Activated CD8-positive, alpha-beta T cell treated with anti-CD3 and anti-CD28 coated beads for 36 hours (primary cell): Measurements from ENCODE around the gene LITAF. TPM values are rescaled to one million over a fixed set of nuclear protein-coding genes. Genes with fewer than 3 reads are reported as not detected.

Experiments used
- ATAC-seq: fragments of 200-7000 bp; cut with Tn5 transposase; one replicate; pipeline ENCODE4 v1.10.0; 2021; ENCODE audit warnings: mild to moderate bottlenecking, moderate library complexity
- CTCF ChIA-PET: fragments of 350-600 bp; sonication (Branson Sonifier 250); formaldehyde crosslinking; loops from one replicate; lab custom pipeline; 2021; ENCODE audit warnings: antibody characterized with exemption; lab: Charles Lee
- POLR2A ChIA-PET: fragments of 350-600 bp; sonication (Branson Sonifier 250); formaldehyde crosslinking; loops from one replicate; lab custom pipeline; 2021; ENCODE audit warnings: antibody characterized with exemption; lab: Charles Lee
- DNase-seq: peaks from one replicate; pipeline ENCODE4 v3.0.0-alpha.2; 2020
- H3K27ac Mint-ChIP-seq: one replicate; pipeline ENCODE4 v1.8.0; 2021; ENCODE audit warnings: mild to moderate bottlenecking, mixed read lengths
- H3K27me3 Mint-ChIP-seq: one replicate; pipeline ENCODE4 v1.8.0; 2021; ENCODE audit warnings: mixed read lengths
- H3K36me3 Mint-ChIP-seq: one replicate; pipeline ENCODE4 v1.8.0; 2021; ENCODE audit warnings: low read depth, mixed read lengths
- H3K4me1 Mint-ChIP-seq: one replicate; pipeline ENCODE4 v1.8.0; 2021; ENCODE audit warnings: low read depth, mixed read lengths
- H3K4me3 Mint-ChIP-seq: one replicate; pipeline ENCODE4 v1.8.0; 2021; ENCODE audit warnings: mild to moderate bottlenecking, moderate library complexity, mixed read lengths
- H3K9me3 Mint-ChIP-seq: one replicate; pipeline ENCODE4 v1.8.0; 2021; ENCODE audit warnings: mixed read lengths
- intact Hi-C: fragments of 100-400 bp; cut with micrococcal nuclease; formaldehyde crosslinking; loops from one replicate; pipeline ENCODE4 v1.10.0; 2022
- total RNA-seq, 2 experiments: library from RNA; stranded (reverse); gene quantifications; one replicate each; pipeline ENCODE4 v1.2.3, GENCODE V29; 2021
- TF ChIP-seq, protein P1 (sequence below): fragments of 200-600 bp; IDR thresholded peaks from one replicate; pipeline ENCODE4 v1.8.0; 2022; ENCODE audit warnings: antibody characterized with exemption, mild to moderate bottlenecking

LITAF gene
- total RNA-seq, 2 experiments from 2014 or later = 108 to 110 TPM

DNA sequence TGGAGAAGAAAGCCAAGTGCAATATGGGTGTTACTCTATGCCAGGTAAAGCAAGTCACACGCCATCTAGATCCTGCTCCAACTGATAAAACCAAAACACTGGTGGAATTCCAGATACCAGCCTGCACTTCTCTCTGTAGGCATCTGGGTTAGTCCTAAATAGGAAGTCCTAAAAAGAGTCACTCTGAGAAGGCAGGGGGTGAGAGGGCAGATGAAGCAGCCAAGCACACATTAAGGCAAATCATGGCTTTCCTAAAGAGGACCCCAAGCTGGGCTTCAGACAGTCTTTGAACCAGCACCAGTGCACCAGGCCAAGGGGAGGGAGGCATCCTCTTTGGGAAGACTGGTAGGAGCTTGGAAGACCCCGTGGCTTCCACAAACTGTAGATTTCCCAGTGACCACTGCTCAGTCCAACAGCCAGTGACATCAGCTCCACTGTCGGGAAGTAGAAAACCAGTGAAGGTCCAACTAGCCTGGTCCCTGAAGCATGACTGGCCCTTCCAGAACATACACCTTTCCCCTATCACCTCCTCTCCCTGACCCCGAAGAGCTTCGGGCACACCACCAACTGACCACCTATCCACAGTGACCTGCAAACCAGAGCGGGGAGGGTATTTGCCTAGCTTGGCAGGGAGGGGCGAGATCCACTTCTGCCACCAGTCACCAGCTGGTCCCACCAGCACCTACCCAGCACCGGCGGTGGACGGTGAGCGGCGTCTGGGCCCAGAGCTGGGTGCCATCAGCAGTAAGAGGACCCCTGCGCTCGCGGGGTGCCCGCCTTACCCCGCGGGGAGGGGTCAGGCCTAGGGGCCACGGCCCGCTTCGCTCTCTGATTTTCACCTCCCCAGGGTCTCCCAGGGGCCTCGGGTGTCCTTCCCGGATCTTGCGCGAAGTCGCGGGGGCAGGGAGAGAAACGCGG, 1.0 kb downstream of the LITAF start:
- no peaks in the 10 kb centered on the region for H3K27me3 Mint-ChIP-seq
- peak; percentile 43 for DNase-seq
- intact Hi-C loops = loop anchor here (10.0 kb wide), 1 partner anchor 59 kb away; no protein-coding TSS in a partner anchor
- no peaks in the 10 kb centered on the region for H3K9me3 Mint-ChIP-seq
- ChIA-PET CTCF (interaction anchor here (0.9 to 1.5 kb wide), 5 partner anchors 10 to 214 kb away, joined by 3 to 9 read pairs (median 4); no protein-coding TSS in a partner anchor), POLR2A (interaction anchor here (0.8 to 3.2 kb wide), 5 partner anchors 11 to 84 kb away, joined by 3 to 20 read pairs (median 4); no protein-coding TSS in a partner anchor)
- ATAC-seq = peak; percentile 10
- peak overlapping the region; percentile 96 for H3K27ac Mint-ChIP-seq
- peaks cover 41% of the 10 kb centered on the region for H3K4me1 Mint-ChIP-seq
- peak overlapping the region; percentile 86 for H3K4me3 Mint-ChIP-seq
- peaks cover 29% of the 10 kb centered on the region for H3K36me3 Mint-ChIP-seq
- TF ChIP-seq, protein P1, sequence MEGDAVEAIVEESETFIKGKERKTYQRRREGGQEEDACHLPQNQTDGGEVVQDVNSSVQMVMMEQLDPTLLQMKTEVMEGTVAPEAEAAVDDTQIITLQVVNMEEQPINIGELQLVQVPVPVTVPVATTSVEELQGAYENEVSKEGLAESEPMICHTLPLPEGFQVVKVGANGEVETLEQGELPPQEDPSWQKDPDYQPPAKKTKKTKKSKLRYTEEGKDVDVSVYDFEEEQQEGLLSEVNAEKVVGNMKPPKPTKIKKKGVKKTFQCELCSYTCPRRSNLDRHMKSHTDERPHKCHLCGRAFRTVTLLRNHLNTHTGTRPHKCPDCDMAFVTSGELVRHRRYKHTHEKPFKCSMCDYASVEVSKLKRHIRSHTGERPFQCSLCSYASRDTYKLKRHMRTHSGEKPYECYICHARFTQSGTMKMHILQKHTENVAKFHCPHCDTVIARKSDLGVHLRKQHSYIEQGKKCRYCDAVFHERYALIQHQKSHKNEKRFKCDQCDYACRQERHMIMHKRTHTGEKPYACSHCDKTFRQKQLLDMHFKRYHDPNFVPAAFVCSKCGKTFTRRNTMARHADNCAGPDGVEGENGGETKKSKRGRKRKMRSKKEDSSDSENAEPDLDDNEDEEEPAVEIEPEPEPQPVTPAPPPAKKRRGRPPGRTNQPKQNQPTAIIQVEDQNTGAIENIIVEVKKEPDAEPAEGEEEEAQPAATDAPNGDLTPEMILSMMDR = no peak

GRCh38 chr16:11583889-11584565, 2.7 kb downstream of the LITAF start:
- ATAC-seq = no peak
- POLR2A ChIA-PET = interaction anchor here (0.6 to 1.4 kb wide), 7 partner anchors 8 to 29 kb away, joined by 3 to 5 read pairs (median 3); no protein-coding TSS in a partner anchor
- TF ChIP-seq, protein P1 = no peak
- Mint-ChIP-seq H3K27me3 (no peaks in the 10 kb centered on the region), H3K27ac (peak overlapping the region; percentile 96), H3K4me1 (peaks cover 54% of the 10 kb centered on the region), H3K36me3 (peaks cover 41% of the 10 kb centered on the region), H3K9me3 (no peaks in the 10 kb centered on the region), H3K4me3 (peak overlapping the region; percentile 86)
- DNase-seq = peak; percentile 39
- CTCF ChIA-PET = interaction anchor here (0.8 to 3.8 kb wide), 6 partner anchors 14 to 213 kb away, joined by 3 to 28 read pairs (median 6); partner anchors contain the start of genes TXNDC11 and ZC3H7A
- intact Hi-C loops = loop anchor here (10.0 kb wide), 1 partner anchor 61 kb away; no protein-coding TSS in a partner anchor

DNA sequence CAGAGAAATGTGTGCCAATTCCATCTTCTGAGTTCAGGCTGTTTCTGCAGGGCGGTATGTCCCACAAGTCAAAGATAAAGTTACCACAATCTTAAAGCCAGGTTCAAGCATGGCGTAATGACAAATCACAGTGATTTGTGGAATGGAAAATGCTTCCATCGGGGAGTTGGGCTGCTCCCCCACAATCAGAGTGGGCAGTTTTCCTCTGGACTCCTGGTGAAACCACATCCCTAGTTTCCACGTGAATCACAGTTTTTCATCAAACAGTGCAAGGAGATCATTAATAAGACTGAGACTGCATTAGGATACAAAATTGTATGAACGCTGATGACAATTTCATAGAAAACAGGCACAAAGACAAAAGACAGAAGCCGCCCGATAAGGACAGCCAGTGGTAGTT, 3.6 kb downstream of the LITAF start:
- Mint-ChIP-seq H3K27me3 (no peaks in the 10 kb centered on the region), H3K4me1 (peaks cover 59% of the 10 kb centered on the region), H3K36me3 (peaks cover 48% of the 10 kb centered on the region), H3K27ac (peak overlapping the region; percentile 86), H3K4me3 (peak overlapping the region; percentile 57), H3K9me3 (no peaks in the 10 kb centered on the region)
- POLR2A ChIA-PET = interaction anchor here (0.9 to 1.2 kb wide), 5 partner anchors 11 to 159 kb away, joined by 3 to 5 read pairs (median 3); partner anchors contain the start of gene TXNDC11
- DNase-seq (no peak), ATAC-seq (no peak)
- intact Hi-C loops = loop anchor here (10.0 kb wide), 1 partner anchor 62 kb away; no protein-coding TSS in a partner anchor
- TF ChIP-seq, protein P1 = no peak
- CTCF ChIA-PET = interaction anchor here (1.1 to 3.8 kb wide), 6 partner anchors 15 to 214 kb away, joined by 3 to 28 read pairs (median 6); partner anchors contain the start of gene ZC3H7A

GRCh38 chr16:11582157-11582814, 4.4 kb downstream of the LITAF start:
- ATAC-seq = peak; percentile 10
- no peak for DNase-seq
- TF ChIP-seq, protein P1 = no peak
- peaks cover 63% of the 10 kb centered on the region for H3K4me1 Mint-ChIP-seq
- H3K27ac Mint-ChIP-seq = peak overlapping the region; percentile 86
- CTCF ChIA-PET = interaction anchor here (1.1 to 3.8 kb wide), 5 partner anchors 16 to 50 kb away, joined by 3 to 28 read pairs (median 4); no protein-coding TSS in a partner anchor
- POLR2A ChIA-PET = interaction anchor here (0.6 to 2.0 kb wide), 9 partner anchors 13 to 306 kb away, joined by 3 to 6 read pairs (median 4); no protein-coding TSS in a partner anchor
- peaks cover 51% of the 10 kb centered on the region for H3K36me3 Mint-ChIP-seq
- H3K9me3 Mint-ChIP-seq = no peaks in the 10 kb centered on the region
- intact Hi-C loops = loop anchor here (10.0 kb wide), 1 partner anchor 63 kb away; no protein-coding TSS in a partner anchor
- peak overlapping the region; percentile 57 for H3K4me3 Mint-ChIP-seq
- no peaks in the 10 kb centered on the region for H3K27me3 Mint-ChIP-seq
